A549 (cell line): Measurements from ENCODE around the gene KIF1A. TPM values are rescaled to one million over a fixed set of nuclear protein-coding genes. Genes with fewer than 3 reads are reported as not detected.

ENCODE experiments used
- ATAC-seq, 2 experiments: fragments of 200-7000 bp in 1 of 2; fragments of >200 bp in 1 of 2; cut with Nextera tagmentation in 1 of 2; cut with Tn5 transposase in 1 of 2; 3 replicates each; pipeline versions ENCODE4 v1.8.0 to v1.9.1; 2018 to 2020; ENCODE audit warnings: mild to moderate bottlenecking in 1 of 2, moderate library complexity in 1 of 2
- CTCF ChIA-PET: fragments of 300-600 bp; sonication (Branson Sonifier 250); formaldehyde crosslinking; extraction: SDS; loops from one replicate; lab custom pipeline; 2021; ENCODE audit warnings: antibody characterized with exemption, inconsistent platforms; lab: Yijun Ruan, JAX
- POLR2A ChIA-PET: fragments of 350-600 bp; formaldehyde crosslinking; extraction: SDS; loops from one replicate; lab custom pipeline; 2021; ENCODE audit warnings: antibody characterized with exemption, inconsistent platforms; lab: Yijun Ruan, JAX
- DNase-seq, 2 experiments: peaks; one replicate each; pipeline versions ENCODE4 v3.0.0 to v3.0.0-alpha.2; 2011 to 2016; ENCODE audit warnings: low read depth in 1 of 2, low spot score in 1 of 2
- FAIRE-seq: peaks from 2 replicates; lab custom pipeline; 2011; peaks lifted over from hg19 to GRCh38; lab: Jason Lieb, UNC
- H3K27ac ChIP-seq, 2 experiments: fragments of >200 bp; sonication (Bioruptor Twin); formaldehyde crosslinking; 3 replicates each; pipeline ENCODE4 v1.5.1; 2016 to 2017
- H3K4me1 ChIP-seq: fragments of >200 bp; sonication (Bioruptor Twin); formaldehyde crosslinking; 3 replicates; pipeline ENCODE4 v1.6.1; 2016
- H3K4me2 ChIP-seq: fragments of >200 bp; sonication (Bioruptor Twin); formaldehyde crosslinking; 3 replicates; pipeline ENCODE4 v1.6.1; 2016
- H3K4me3 ChIP-seq: fragments of >200 bp; sonication (Bioruptor Twin); formaldehyde crosslinking; 3 replicates; pipeline ENCODE4 v1.5.1; 2016
- H3K9me3 ChIP-seq: fragments of >200 bp; sonication (Bioruptor Twin); formaldehyde crosslinking; 3 replicates; pipeline ENCODE4 v1.6.1; 2016
- ATOH8 ChIP-seq: fragments of 250-450 bp; sonication (Bioruptor Pico); IDR thresholded peaks from 2 replicates; pipeline ENCODE4 v1.5.0; 2020; ENCODE audit warnings: low read depth, mild to moderate bottlenecking, moderate library complexity
- BCL3 ChIP-seq: fragments of >200 bp; sonication (Bioruptor Twin); formaldehyde crosslinking; IDR thresholded peaks from 3 replicates; pipeline ENCODE4 v1.6.1; 2016
- CBX2 ChIP-seq: fragments of 200-600 bp; sonication (generic); IDR thresholded peaks from 2 replicates; pipeline ENCODE4 v1.6.1; 2016; ENCODE audit warnings: low read depth, mild to moderate bottlenecking, borderline replicate concordance
- CEBPB ChIP-seq, 2 experiments: fragments of >200 bp in 1 of 2; sonication (Bioruptor Twin) in 1 of 2; formaldehyde crosslinking in 1 of 2; IDR thresholded peaks; 2 replicates each; pipeline ENCODE4 v1.6.1; 2012 to 2016
- EHMT2 ChIP-seq: fragments of 200-600 bp; sonication (generic); IDR thresholded peaks from 2 replicates; pipeline ENCODE4 v1.6.1; 2016; ENCODE audit warnings: antibody characterized with exemption, low read depth, mild to moderate bottlenecking, moderate library complexity
- FOSL2 ChIP-seq, 2 experiments: fragments of 450-650 bp in 1 of 2; fragments of >200 bp in 1 of 2; sonication (Bioruptor Twin) in 1 of 2; formaldehyde crosslinking; IDR thresholded peaks; 2 replicates each; pipeline versions ENCODE4 v1.5.0 to v1.6.1; 2016 to 2020; ENCODE audit warnings: mild to moderate bottlenecking in 1 of 2, moderate library complexity in 1 of 2
- HDAC2 ChIP-seq: fragments of 200-600 bp; sonication (generic); IDR thresholded peaks from 2 replicates; pipeline ENCODE4 v1.6.1; 2016
- HES2 ChIP-seq: fragments of >200 bp; sonication (Bioruptor Twin); formaldehyde crosslinking; IDR thresholded peaks from 2 replicates; pipeline ENCODE4 v1.6.1; 2016
- HEYL ChIP-seq: fragments of 250-450 bp; sonication (Bioruptor Pico); IDR thresholded peaks from 2 replicates; pipeline ENCODE4 v1.8.0; 2021; ENCODE audit warnings: mild to moderate bottlenecking, moderate library complexity
- HMGXB4 ChIP-seq: fragments of 250-450 bp; sonication (Bioruptor Pico); IDR thresholded peaks from 2 replicates; pipeline ENCODE4 v1.5.0; 2021; ENCODE audit warnings: mild to moderate bottlenecking, moderate library complexity, borderline replicate concordance
- HOXA7 ChIP-seq: fragments of 250-450 bp; sonication (Bioruptor Pico); IDR thresholded peaks from 2 replicates; pipeline ENCODE4 v1.5.0; 2020; ENCODE audit warnings: mild to moderate bottlenecking, moderate library complexity
- HOXB13 ChIP-seq: fragments of 250-450 bp; sonication (Bioruptor Pico); IDR thresholded peaks from 2 replicates; pipeline ENCODE4 v1.5.0; 2020; ENCODE audit warnings: low read depth, mild to moderate bottlenecking, moderate library complexity
- HOXB5 ChIP-seq: fragments of 250-450 bp; sonication (Bioruptor Pico); IDR thresholded peaks from 2 replicates; pipeline ENCODE4 v1.5.0; 2020; ENCODE audit warnings: mild to moderate bottlenecking, moderate library complexity
- JUNB ChIP-seq: fragments of >200 bp; sonication (Bioruptor Twin); formaldehyde crosslinking; IDR thresholded peaks from 2 replicates; pipeline ENCODE4 v1.6.1; 2016
- MYC ChIP-seq: IDR thresholded peaks from 2 replicates; pipeline ENCODE4 v1.6.1; 2012; ENCODE audit warnings: mild to moderate bottlenecking, inconsistent platforms, low read length, improper control_type of control experiment, borderline replicate concordance
- POLR2A ChIP-seq: IDR thresholded peaks from 2 replicates; pipeline ENCODE4 v1.6.1; 2012; ENCODE audit warnings: mild to moderate bottlenecking, low read length
- RAD21 ChIP-seq, 2 experiments: fragments of >200 bp in 1 of 2; sonication (Bioruptor Twin) in 1 of 2; formaldehyde crosslinking in 1 of 2; IDR thresholded peaks in 1 of 2; conservative IDR thresholded peaks in 1 of 2; 2 replicates in 1 of 2; 3 replicates in 1 of 2; pipeline ENCODE4 v1.6.1; 2012 to 2018; ENCODE audit warnings: inconsistent platforms in 1 of 2
- RARB ChIP-seq: fragments of 250-450 bp; sonication (Bioruptor Pico); IDR thresholded peaks from 2 replicates; pipeline ENCODE4 v1.8.0; 2021; ENCODE audit warnings: mild to moderate bottlenecking, moderate library complexity
- SMC3 ChIP-seq: fragments of >200 bp; sonication (Bioruptor Twin); formaldehyde crosslinking; IDR thresholded peaks from 3 replicates; pipeline ENCODE4 v1.6.1; 2018; ENCODE audit warnings: inconsistent platforms
- TFCP2L1 ChIP-seq: fragments of 250-450 bp; sonication (Bioruptor Pico); IDR thresholded peaks from 2 replicates; pipeline ENCODE4 v1.5.0; 2021; ENCODE audit warnings: mild to moderate bottlenecking
- TP53 ChIP-seq: fragments of 250-450 bp; sonication (Bioruptor Pico); IDR thresholded peaks from 2 replicates; pipeline ENCODE4 v1.5.0; 2021; ENCODE audit warnings: mild to moderate bottlenecking, moderate library complexity
- ZC3H11A ChIP-seq: fragments of 450-650 bp; IDR thresholded peaks from 2 replicates; pipeline ENCODE4 v1.6.1; 2014; ENCODE audit warnings: antibody characterized with exemption, mild to moderate bottlenecking
- ZFP36 ChIP-seq: fragments of 450-650 bp; IDR thresholded peaks from 2 replicates; pipeline ENCODE4 v1.6.1; 2014; ENCODE audit warnings: borderline replicate concordance; ENCODE audit not compliant: partially characterized antibody
- ZSCAN20 ChIP-seq: fragments of 250-450 bp; sonication (Bioruptor Pico); IDR thresholded peaks from 2 replicates; pipeline ENCODE4 v1.8.0; 2022; ENCODE audit warnings: mild to moderate bottlenecking, moderate library complexity
- WGBS: methylation state at CpG from one replicate; pipeline ENCODE4 v1.1.6; 2017; ENCODE audit errors: missing lambda C conversion rate; 5-methylcytosine and 5-hydroxymethylcytosine counted together
- polyA plus RNA-seq, 4 experiments: library from polyadenylated mRNA; depleted of rRNA in 3 of 4; stranded (reverse); fragments of >200 nt; fragmentation: RNase III in 1 of 4; extraction: RNeasy Plus Mini Kit Qiagen cat#74134 plus additional on column Dnase treatment in 1 of 4; gene quantifications; 2 replicates in 3 of 4; 3 replicates in 1 of 4; pipeline ENCODE4 v1.2.3, GENCODE V29; 2011 to 2017
- TF ChIP-seq, protein P1 (sequence below): fragments of 450-650 bp; IDR thresholded peaks from 2 replicates; pipeline ENCODE4 v1.6.1; 2014; ENCODE audit warnings: antibody characterized with exemption

Gene KIF1A
- polyA plus RNA-seq, 2 of the 4 experiments (the other 2 are of a cell fraction) = 0.28 to 0.50 TPM

- ATAC-seq (no peak), FAIRE-seq (no peak), DNase-seq (no peak)
- ChIA-PET CTCF (interaction anchor here (1.2 to 2.8 kb wide), 4 partner anchors 8 to 39 kb away, joined by 3 to 20 read pairs (median 6); no protein-coding TSS in a partner anchor), POLR2A (no interaction called here)
- Histone ChIP-seq H3K9me3 (peaks cover 22% of the 10 kb centered on the region), H3K27ac (no peak overlapping the region), H3K4me3 (no peak overlapping the region), H3K4me2 (no peak overlapping the region), H3K4me1 (no peaks in the 10 kb centered on the region)
- WGBS = 53% methylated on average over 16 of the region's 17 CpGs
- no peak for TF ChIP-seq HOXA7 (CRISPR knock-in tag)
- no peak for TF ChIP-seq HES2
- no peak for TF ChIP-seq FOSL2 (IDR thresholded peaks at IDR 0.05)
- no peak for TF ChIP-seq FOSL2 (CRISPR knock-in tag; IDR thresholded peaks at IDR 0.05)
- TF ChIP-seq HMGXB4 (CRISPR knock-in tag) = no peak
- TF ChIP-seq RAD21 (conservative IDR thresholded peaks at IDR 0.05 in 1 of 2, IDR thresholded peaks at IDR 0.05 in 1 of 2) = no peak
- TF ChIP-seq HEYL (CRISPR knock-in tag) = no peak
- TF ChIP-seq BCL3 = no peak
- no peak for TF ChIP-seq ATOH8 (CRISPR knock-in tag)
- no peak for TF ChIP-seq POLR2A
- TF ChIP-seq ZC3H11A = no peak
- TF ChIP-seq ZFP36 = no peak
- no peak for TF ChIP-seq TFCP2L1 (CRISPR knock-in tag)
- TF ChIP-seq JUNB = no peak
- no peak for TF ChIP-seq ZSCAN20 (CRISPR knock-in tag)
These were observed 8.4 kb downstream of the KIF1A start for GRCh38 chr2:240811346-240812300.

DNA sequence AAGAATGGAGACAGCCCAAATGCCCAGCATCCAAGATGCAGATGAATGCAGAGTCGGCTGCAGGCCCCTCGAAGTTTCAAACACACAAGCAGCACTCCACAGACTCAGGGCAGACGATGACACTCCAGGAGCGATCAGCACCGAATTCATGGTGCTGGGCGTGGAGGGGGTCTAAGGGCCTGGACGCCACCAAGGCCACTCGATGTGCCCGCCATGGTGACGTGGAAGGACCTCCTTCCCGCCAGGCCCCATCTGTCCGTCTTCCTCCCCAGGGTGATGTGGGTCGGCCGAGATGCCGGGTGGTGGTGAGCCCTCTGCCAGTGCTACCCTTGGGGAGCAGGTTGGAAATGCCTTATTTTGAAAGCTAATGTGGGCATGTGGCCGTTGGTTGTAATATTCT lies 9.4 kb downstream of the KIF1A start:
- Histone ChIP-seq H3K27ac (no peak overlapping the region), H3K9me3 (peaks cover 22% of the 10 kb centered on the region), H3K4me1 (no peaks in the 10 kb centered on the region), H3K4me3 (no peak overlapping the region), H3K4me2 (no peak overlapping the region)
- DNase-seq = no peak
- no peak for FAIRE-seq
- ATAC-seq = no peak
- TF ChIP-seq HOXB5 (CRISPR knock-in tag) (no peak), POLR2A (no peak), EHMT2 (no peak), RAD21 (conservative IDR thresholded peaks at IDR 0.05 in 1 of 2, IDR thresholded peaks at IDR 0.05 in 1 of 2) (no peak), SMC3 (no peak), ZSCAN20 (CRISPR knock-in tag) (no peak), CBX2 (no peak), TP53 (CRISPR knock-in tag) (no peak), HOXB13 (no peak), HDAC2 (no peak), MYC (no peak), HMGXB4 (CRISPR knock-in tag) (no peak), RARB (no peak), CEBPB (IDR thresholded peaks at IDR 0.05) (no peak)
- TF ChIP-seq, protein P1, sequence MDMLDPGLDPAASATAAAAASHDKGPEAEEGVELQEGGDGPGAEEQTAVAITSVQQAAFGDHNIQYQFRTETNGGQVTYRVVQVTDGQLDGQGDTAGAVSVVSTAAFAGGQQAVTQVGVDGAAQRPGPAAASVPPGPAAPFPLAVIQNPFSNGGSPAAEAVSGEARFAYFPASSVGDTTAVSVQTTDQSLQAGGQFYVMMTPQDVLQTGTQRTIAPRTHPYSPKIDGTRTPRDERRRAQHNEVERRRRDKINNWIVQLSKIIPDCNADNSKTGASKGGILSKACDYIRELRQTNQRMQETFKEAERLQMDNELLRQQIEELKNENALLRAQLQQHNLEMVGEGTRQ = no peak
- WGBS = 71% methylated on average over 16 of the region's 16 CpGs
- ChIA-PET POLR2A (no interaction called here), CTCF (interaction anchor here (0.6 to 2.8 kb wide), 10 partner anchors 9 to 147 kb away, joined by 3 to 20 read pairs (median 3); no protein-coding TSS in a partner anchor)
